B cell (primary cell): Measurements from ENCODE around the gene PRR35. TPM values are rescaled to one million over a fixed set of nuclear protein-coding genes. Genes with fewer than 3 reads are reported as not detected.

Source experiments
- ATAC-seq: fragments of 200-7000 bp; cut with Tn5 transposase; one replicate; pipeline ENCODE4 v1.10.0; 2021; ENCODE audit warnings: low read depth, mild to moderate bottlenecking, moderate number of reproducible peaks, moderate library complexity
- CTCF ChIA-PET: fragments of 350-600 bp; sonication (Branson Sonifier 250); formaldehyde crosslinking; loops from one replicate; lab custom pipeline; 2021; ENCODE audit warnings: antibody characterized with exemption, inconsistent platforms; lab: Charles Lee
- POLR2A ChIA-PET: fragments of 350-600 bp; sonication (Branson Sonifier 250); formaldehyde crosslinking; loops from one replicate; lab custom pipeline; 2021; ENCODE audit warnings: antibody characterized with exemption; lab: Charles Lee
- DNase-seq: peaks from one replicate; pipeline ENCODE4 v3.0.0; 2013
- H2AFZ ChIP-seq: 2 replicates; pipeline ENCODE4 v1.6.1; 2012; ENCODE audit warnings: mild to moderate bottlenecking, low read depth, low read length; ENCODE audit not compliant: insufficient read depth, poor library complexity, severe bottlenecking
- H3K27ac ChIP-seq, 2 donors: 1 replicate in 1 of 2; 2 replicates in 1 of 2; pipeline ENCODE4 v1.5.1; 2012 to 2013; ENCODE audit warnings: low read length in 2 of 2, mild to moderate bottlenecking in 2 of 2, moderate library complexity in 1 of 2
- H3K27me3 ChIP-seq, 4 experiments: fragments of 200-600 bp in 1 of 4; sonication (generic) in 1 of 4; replicated peaks in 1 of 4; 1 replicate in 2 of 4; 2 replicates in 2 of 4; pipeline versions ENCODE4 v1.6.1 to v1.7.0; 2013 to 2016; ENCODE audit warnings: low read length in 3 of 4, mild to moderate bottlenecking in 2 of 4, mixed read lengths in 1 of 4, moderate library complexity in 1 of 4; ENCODE audit not compliant: insufficient read depth in 4 of 4, control insufficient read depth in 3 of 4; ENCODE audit errors: control extremely low read depth in 1 of 4
- H3K36me3 ChIP-seq, 2 experiments: replicated peaks in 1 of 2; 1 replicate in 1 of 2; 2 replicates in 1 of 2; pipeline versions ENCODE4 v1.6.1 to v1.7.1; 2013; ENCODE audit warnings: low read length in 1 of 2; ENCODE audit not compliant: insufficient read depth in 2 of 2, control insufficient read depth in 1 of 2; ENCODE audit errors: control extremely low read depth in 1 of 2, extremely low read depth in 1 of 2
- H3K4me1 ChIP-seq, 2 donors: fragments of 200-600 bp in 1 of 2; sonication (generic) in 1 of 2; 1 replicate in 1 of 2; 2 replicates in 1 of 2; pipeline versions ENCODE4 v1.5.1 to v1.6.1; 2013 to 2017; ENCODE audit warnings: low read length in 2 of 2; ENCODE audit not compliant: control insufficient read depth in 2 of 2, insufficient read depth in 2 of 2
- H3K4me2 ChIP-seq: replicated peaks from 2 replicates; pipeline ENCODE3; 2012; ENCODE audit warnings: mild to moderate bottlenecking, low read depth, low read length; ENCODE audit not compliant: poor library complexity, severe bottlenecking
- H3K4me3 ChIP-seq, 5 experiments: fragments of 200-600 bp in 1 of 5; sonication (generic) in 1 of 5; 1 replicate in 3 of 5; 2 replicates in 2 of 5; pipeline versions ENCODE4 v1.5.1 to v1.7.0; 2011 to 2016; ENCODE audit warnings: low read length in 4 of 5, mild to moderate bottlenecking in 4 of 5, low read depth in 2 of 5, control low read depth in 1 of 5, moderate library complexity in 1 of 5; ENCODE audit not compliant: insufficient read depth in 1 of 5; ENCODE audit errors: control extremely low read depth in 1 of 5, extremely low read depth in 1 of 5
- H3K79me2 ChIP-seq: fragments of 200-600 bp; sonication (generic); one replicate; pipeline ENCODE4 v1.6.0; 2016; ENCODE audit warnings: low read length; ENCODE audit not compliant: control insufficient read depth, insufficient read depth
- H3K9ac ChIP-seq: fragments of 200-600 bp; sonication (generic); 2 replicates; pipeline ENCODE4 v1.6.1; 2017; ENCODE audit warnings: mild to moderate bottlenecking, low read length, moderate library complexity
- H3K9me3 ChIP-seq, 3 donors: one replicate each; pipeline versions ENCODE4 v1.6.1 to v1.7.1; 2013; ENCODE audit warnings: low read length in 2 of 3; ENCODE audit not compliant: control insufficient read depth in 2 of 3, insufficient read depth in 1 of 3; ENCODE audit errors: control extremely low read depth in 1 of 3
- H4K20me1 ChIP-seq: 2 replicates; pipeline ENCODE4 v1.6.0; 2012; ENCODE audit warnings: mild to moderate bottlenecking, low read length; ENCODE audit not compliant: insufficient read depth, control insufficient read depth, poor library complexity, severe bottlenecking
- H3K27ac Mint-ChIP-seq: one replicate; pipeline ENCODE4 v1.8.0; 2021; ENCODE audit warnings: mixed read lengths
- H3K27me3 Mint-ChIP-seq: one replicate; pipeline ENCODE4 v1.8.0; 2021; ENCODE audit warnings: mixed read lengths
- H3K4me1 Mint-ChIP-seq: one replicate; pipeline ENCODE4 v1.8.0; 2021; ENCODE audit warnings: mixed read lengths
- H3K4me3 Mint-ChIP-seq: one replicate; pipeline ENCODE4 v1.8.0; 2021; ENCODE audit warnings: mixed read lengths
- H3K9me3 Mint-ChIP-seq: one replicate; pipeline ENCODE4 v1.8.0; 2022; ENCODE audit warnings: mixed read lengths; ENCODE audit not compliant: insufficient read depth
- CTCF ChIP-seq: fragments of 200-600 bp; IDR thresholded peaks from one replicate; pipeline ENCODE4 v1.8.0; 2022; ENCODE audit warnings: antibody characterized with exemption, mild to moderate bottlenecking
- EZH2 ChIP-seq: IDR thresholded peaks from 2 replicates; pipeline ENCODE4 v1.6.1; 2012; ENCODE audit warnings: borderline replicate concordance, low read depth, mild to moderate bottlenecking, moderate library complexity, low read length; ENCODE audit not compliant: insufficient read depth, poor library complexity, severe bottlenecking
- WGBS: methylation state at CpG from one replicate; pipeline ENCODE4 v1.1.5; 2013; ENCODE audit warnings: missing lambda C conversion rate; ENCODE audit not compliant: insufficient coverage; 5-methylcytosine and 5-hydroxymethylcytosine counted together
- intact Hi-C: fragments of 100-400 bp; cut with micrococcal nuclease; formaldehyde crosslinking; loops from one replicate; pipeline ENCODE4 v1.10.0; 2022
- polyA plus RNA-seq: library from polyadenylated mRNA; depleted of rRNA; stranded (reverse); fragments of >200 nt; gene quantifications from 2 replicates; pipeline ENCODE4 v1.2.3, GENCODE V29; 2012
- total RNA-seq, 2 donors: library from RNA; stranded (reverse); fragments of 120-200 nt in 1 of 2; gene quantifications; 1 replicate in 1 of 2; 2 replicates in 1 of 2; pipeline versions ENCODE4 v1.2.3 to v1.2.4, GENCODE V29; 2013 to 2022

PRR35 gene
- total and polyA plus RNA-seq, 2 donors (not counting 1 experiment from before 2014, with no cell fraction given), result not detected

DNA sequence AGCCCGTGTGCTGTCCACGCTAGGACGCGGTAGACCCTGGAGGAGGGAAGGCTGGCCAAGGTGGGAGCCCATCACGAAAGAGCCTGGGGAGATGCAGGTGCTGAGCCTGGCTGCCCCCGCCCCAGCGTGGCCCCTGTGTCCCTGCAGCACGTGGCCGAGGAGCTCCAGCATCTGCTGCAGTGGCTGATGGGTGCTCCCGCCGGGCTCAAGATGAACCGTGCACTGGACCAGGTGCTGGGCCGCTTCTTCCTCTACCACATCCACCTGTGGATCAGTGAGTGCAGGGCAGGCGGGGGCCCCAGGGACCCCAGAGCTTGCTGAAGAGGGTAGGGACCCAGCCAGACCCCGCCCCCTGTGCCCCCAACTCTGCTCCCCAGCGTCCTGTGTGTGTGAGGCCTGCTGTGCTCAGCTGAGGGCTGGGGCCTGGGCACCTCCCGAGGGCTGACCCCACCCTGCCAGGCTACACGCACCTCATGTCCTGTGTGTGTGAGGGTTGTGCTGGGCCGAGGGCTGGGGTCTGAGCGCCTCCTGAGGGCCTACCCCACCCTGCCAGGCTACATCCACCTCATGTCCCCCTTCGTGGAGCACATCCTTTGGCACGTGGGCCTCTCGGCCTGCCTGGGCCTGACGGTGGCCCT, 18.2 kb downstream of the PRR35 start:
- ATAC-seq (no peak), DNase-seq (no peak)
- no peak overlapping the region for H2AFZ ChIP-seq
- H4K20me1 ChIP-seq, result no peaks in the 10 kb centered on the region
- H3K4me3 Mint-ChIP-seq, result peak overlapping the region; percentile 73
- CTCF ChIA-PET, result interaction anchor here (1.0 to 1.1 kb wide), 5 partner anchors 10 to 83 kb away, joined by 4 to 5 read pairs (median 5); partner anchors contain the start of gene METTL26
- H3K4me1 Mint-ChIP-seq, result peaks cover 4% of the 10 kb centered on the region
- no peak overlapping the region for H3K4me3 ChIP-seq
- POLR2A ChIA-PET, result interaction anchor here (1.1 kb wide), 1 partner anchor 10 kb away, joined by 3 read pairs; no protein-coding TSS in a partner anchor
- TF ChIP-seq CTCF (no peak), EZH2 (no peak)
- no peaks in the 10 kb centered on the region for H3K79me2 ChIP-seq
- H3K9ac ChIP-seq, result no peak overlapping the region
- WGBS, result 95% methylated on average over 19 of the region's 24 CpGs
- peaks cover 0 to 8% of the 10 kb centered on the region in 2 donors for H3K4me1 ChIP-seq
- no peak overlapping the region for H3K27ac ChIP-seq
- no peaks in the 10 kb centered on the region for H3K27me3 Mint-ChIP-seq
- no peaks in the 10 kb centered on the region for H3K27me3 ChIP-seq
- no peak overlapping the region for H3K27ac Mint-ChIP-seq
- no peak overlapping the region for H3K4me2 ChIP-seq
- H3K9me3 Mint-ChIP-seq, result no peaks in the 10 kb centered on the region
- no peaks in the 10 kb centered on the region for H3K9me3 ChIP-seq
- intact Hi-C loops, result loop anchor here (2.0 kb wide), 1 partner anchor 32 kb away; no protein-coding TSS in a partner anchor
- H3K36me3 ChIP-seq, result peaks cover 0 to 5% of the 10 kb centered on the region in 2 experiments

DNA sequence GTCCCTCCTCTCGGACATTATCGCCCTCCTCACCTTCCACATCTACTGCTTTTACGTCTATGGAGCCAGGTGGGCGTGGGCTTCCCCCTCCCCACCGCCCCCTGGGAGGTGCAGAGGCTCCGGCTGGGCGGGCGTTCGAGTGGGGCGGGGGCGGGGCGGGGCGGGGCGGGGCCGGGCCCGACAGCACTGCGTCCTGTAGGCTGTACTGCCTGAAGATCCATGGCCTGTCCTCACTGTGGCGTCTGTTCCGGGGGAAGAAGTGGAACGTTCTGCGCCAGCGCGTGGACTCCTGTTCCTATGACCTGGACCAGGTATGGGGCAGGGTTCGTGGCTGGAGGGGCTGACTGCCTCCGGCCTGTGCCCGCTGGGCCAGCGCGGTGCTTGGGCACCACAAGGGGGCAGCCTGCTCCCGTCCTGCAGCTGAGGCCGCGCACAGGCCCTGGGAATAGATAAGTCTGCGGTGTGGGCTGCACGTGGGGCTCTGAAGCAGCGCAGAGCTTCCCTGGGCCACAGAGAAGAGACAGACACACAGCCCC, 18.7 kb downstream of the PRR35 start:
- peak overlapping the region; percentile 73 for H3K4me3 Mint-ChIP-seq
- WGBS, result 31% methylated on average over 25 of the region's 34 CpGs
- intact Hi-C loops, result loop anchor here (1.0 to 2.0 kb wide), 4 partner anchors 10 to 88 kb away; no protein-coding TSS in a partner anchor
- H3K79me2 ChIP-seq, result no peaks in the 10 kb centered on the region
- no peak overlapping the region for H2AFZ ChIP-seq
- CTCF ChIA-PET, result interaction anchor here (0.6 to 1.1 kb wide), 8 partner anchors 10 to 135 kb away, joined by 3 to 5 read pairs (median 4); partner anchors contain the start of gene METTL26
- H4K20me1 ChIP-seq, result no peaks in the 10 kb centered on the region
- peak overlapping the region; percentile 60 for H3K4me2 ChIP-seq
- H3K4me1 Mint-ChIP-seq, result peaks cover 4% of the 10 kb centered on the region
- no peak overlapping the region for H3K27ac Mint-ChIP-seq
- H3K27me3 ChIP-seq, result no peaks in the 10 kb centered on the region
- H3K9me3 Mint-ChIP-seq, result no peaks in the 10 kb centered on the region
- POLR2A ChIA-PET, result interaction anchor here (1.1 kb wide), 1 partner anchor 10 kb away, joined by 3 read pairs; no protein-coding TSS in a partner anchor
- ATAC-seq, result peak; percentile 94
- peaks cover 0 to 8% of the 10 kb centered on the region in 2 donors for H3K4me1 ChIP-seq
- H3K9ac ChIP-seq, result no peak overlapping the region
- H3K27me3 Mint-ChIP-seq, result no peaks in the 10 kb centered on the region
- H3K27ac ChIP-seq, result no peak overlapping the region
- peak overlapping the region in 1 of 5 experiments; percentile 23 for H3K4me3 ChIP-seq
- no peaks in the 10 kb centered on the region for H3K9me3 ChIP-seq
- H3K36me3 ChIP-seq, result peaks cover 0 to 5% of the 10 kb centered on the region in 2 experiments
- no peak for TF ChIP-seq EZH2
- peak; percentile 78 for TF ChIP-seq CTCF
- peak; percentile 86 for DNase-seq
